Trophoblast cell (in vitro differentiated cells and primary cell): Measurements from ENCODE around the gene HDDC2.
"Not testable (repeated sequence)": the region's sequence is repeated elsewhere in the genome, so short reads cannot be mapped to it uniquely, and the experiment has no call there.

ENCODE experiments used
- DNase-seq, 2 donors: peaks; one replicate each; pipeline ENCODE4 v3.0.0-alpha.2; 2016
- H2AFZ ChIP-seq: 2 replicates; pipeline ENCODE4 v1.6.1; 2013; ENCODE audit warnings: low read length, moderate library complexity, mild to moderate bottlenecking; ENCODE audit not compliant: insufficient read depth, poor library complexity
- H2AK5ac ChIP-seq: 2 replicates; pipeline ENCODE4 v1.6.1; 2013; ENCODE audit warnings: mild to moderate bottlenecking, low read length
- H2BK120ac ChIP-seq: 2 replicates; pipeline ENCODE4 v1.6.1; 2013; ENCODE audit warnings: low read length, mild to moderate bottlenecking, moderate library complexity; ENCODE audit not compliant: insufficient read depth, poor library complexity
- H2BK12ac ChIP-seq: 2 replicates; pipeline ENCODE4 v1.6.1; 2013; ENCODE audit warnings: mild to moderate bottlenecking, low read length, moderate library complexity
- H2BK5ac ChIP-seq: 2 replicates; pipeline ENCODE4 v1.6.1; 2013; ENCODE audit warnings: low read length, low read depth, moderate library complexity, mild to moderate bottlenecking; ENCODE audit not compliant: poor library complexity
- H3K14ac ChIP-seq: 2 replicates; pipeline ENCODE4 v1.6.1; 2013; ENCODE audit warnings: mild to moderate bottlenecking, low read length
- H3K18ac ChIP-seq: 2 replicates; pipeline ENCODE4 v1.6.1; 2013; ENCODE audit warnings: mild to moderate bottlenecking, low read length
- H3K23ac ChIP-seq: 2 replicates; pipeline ENCODE4 v1.6.1; 2013; ENCODE audit warnings: low read length
- H3K27ac ChIP-seq: 2 replicates; pipeline ENCODE4 v1.5.1; 2013; ENCODE audit warnings: low read depth, mild to moderate bottlenecking, inconsistent platforms, low read length, moderate library complexity
- H3K27me3 ChIP-seq: 2 replicates; pipeline ENCODE4 v1.6.1; 2013; ENCODE audit warnings: inconsistent platforms, mild to moderate bottlenecking, low read length, moderate library complexity; ENCODE audit not compliant: insufficient read depth
- H3K36me3 ChIP-seq, 2 experiments: 1 replicate in 1 of 2; 2 replicates in 1 of 2; pipeline ENCODE4 v1.6.1; 2013; ENCODE audit warnings: low read length in 2 of 2, mild to moderate bottlenecking in 2 of 2, moderate library complexity in 1 of 2; ENCODE audit not compliant: insufficient read depth in 2 of 2, control insufficient read depth in 1 of 2
- H3K4ac ChIP-seq: 2 replicates; pipeline ENCODE4 v1.6.1; 2013; ENCODE audit warnings: low read depth, mild to moderate bottlenecking, low read length, moderate library complexity
- H3K4me1 ChIP-seq, 2 experiments: 1 replicate in 1 of 2; 2 replicates in 1 of 2; pipeline ENCODE4 v1.6.1; 2013; ENCODE audit warnings: low read length in 2 of 2, mild to moderate bottlenecking in 2 of 2, moderate library complexity in 1 of 2; ENCODE audit not compliant: insufficient read depth in 2 of 2, control insufficient read depth in 1 of 2
- H3K4me2 ChIP-seq: 2 replicates; pipeline ENCODE4 v1.6.1; 2013; ENCODE audit warnings: inconsistent platforms, mild to moderate bottlenecking, low read length, moderate library complexity
- H3K4me3 ChIP-seq: 2 replicates; pipeline ENCODE4 v1.5.1; 2013; ENCODE audit warnings: mild to moderate bottlenecking, low read depth, low read length, inconsistent platforms
- H3K79me1 ChIP-seq: one replicate; pipeline ENCODE4 v1.6.1; 2013; ENCODE audit warnings: low read length
- H3K79me2 ChIP-seq: 2 replicates; pipeline ENCODE4 v1.6.1; 2013; ENCODE audit warnings: low read length, mild to moderate bottlenecking; ENCODE audit not compliant: control insufficient read depth, insufficient read depth, poor library complexity
- H3K9ac ChIP-seq: 2 replicates; pipeline ENCODE4 v1.6.1; 2013; ENCODE audit warnings: mild to moderate bottlenecking, low read length
- H3K9me3 ChIP-seq: 2 replicates; pipeline ENCODE4 v1.6.1; 2013; ENCODE audit warnings: low read depth, mild to moderate bottlenecking, control low read depth, inconsistent platforms, low read length; ENCODE audit not compliant: insufficient read depth
- H4K12ac ChIP-seq: 2 replicates; pipeline ENCODE4 v1.6.1; 2013; ENCODE audit warnings: low read depth, mild to moderate bottlenecking, low read length, moderate library complexity
- H4K8ac ChIP-seq: 2 replicates; pipeline ENCODE4 v1.6.1; 2013; ENCODE audit warnings: low read depth, mild to moderate bottlenecking, low read length, moderate library complexity
- H4K91ac ChIP-seq: one replicate; pipeline ENCODE4 v1.6.1; 2013; ENCODE audit warnings: low read depth, mild to moderate bottlenecking, low read length, moderate library complexity
- WGBS: extraction: QIAGEN DNeasy Blood & Tissue Kit; methylation state at CpG from one replicate; pipeline ENCODE4 v1.1.7; 2013; ENCODE audit warnings: missing lambda C conversion rate; ENCODE audit not compliant: insufficient read length, insufficient coverage; ENCODE audit errors: extremely low coverage; 5-methylcytosine and 5-hydroxymethylcytosine counted together

The HDDC2 gene

GRCh38 chr6:125285353-125285752 is 16.4 kb downstream of the HDDC2 start:
- H2AK5ac ChIP-seq: no peak overlapping the region
- no peak overlapping the region for H3K14ac ChIP-seq
- no peak overlapping the region for H3K9ac ChIP-seq
- no peak overlapping the region for H3K4me3 ChIP-seq
- no peaks in the 10 kb centered on the region for H3K4me1 ChIP-seq
- no peak for DNase-seq
- H3K27me3 ChIP-seq: no peaks in the 10 kb centered on the region
- no peak overlapping the region for H4K12ac ChIP-seq
- H3K79me1 ChIP-seq: no peaks in the 10 kb centered on the region
- H4K8ac ChIP-seq: no peak overlapping the region
- H2BK5ac ChIP-seq: no peak overlapping the region
- no peak overlapping the region for H3K4me2 ChIP-seq
- WGBS: no CpG with 5 or more reads among the region's 1 CpG
- H3K27ac ChIP-seq: no peak overlapping the region
- no peak overlapping the region for H3K4ac ChIP-seq
- no peak overlapping the region for H3K23ac ChIP-seq
- H3K36me3 ChIP-seq: peaks cover 7 to 13% of the 10 kb centered on the region in 2 experiments
- H4K91ac ChIP-seq: no peak overlapping the region
- H3K18ac ChIP-seq: no peak overlapping the region
- no peaks in the 10 kb centered on the region for H3K79me2 ChIP-seq
- H2AFZ ChIP-seq: no peak overlapping the region
- H2BK120ac ChIP-seq: no peak overlapping the region
- H2BK12ac ChIP-seq: no peak overlapping the region
- H3K9me3 ChIP-seq: peaks cover 2% of the 10 kb centered on the region

GRCh38 chr6:125282470-125282869 is 19.3 kb downstream of the HDDC2 start:
- not testable (repeated sequence) for H3K9me3 ChIP-seq, H3K4me1 ChIP-seq, DNase-seq, H2AFZ ChIP-seq, H3K79me1 ChIP-seq, H3K36me3 ChIP-seq, H3K27me3 ChIP-seq, H4K12ac ChIP-seq, H2BK5ac ChIP-seq, H2BK12ac ChIP-seq, H2BK120ac ChIP-seq, H3K9ac ChIP-seq, H2AK5ac ChIP-seq, H3K27ac ChIP-seq, H3K79me2 ChIP-seq, H3K14ac ChIP-seq, H3K4me3 ChIP-seq, H3K4me2 ChIP-seq, H4K8ac ChIP-seq, H3K18ac ChIP-seq, H3K23ac ChIP-seq, H3K4ac ChIP-seq, H4K91ac ChIP-seq
- no CpG with 5 or more reads among the region's 3 CpGs for WGBS

GRCh38 chr6:125280370-125281035 is 21.3 kb downstream of the HDDC2 start:
- not testable (repeated sequence) for H3K4me3 ChIP-seq, H2AK5ac ChIP-seq, H3K9ac ChIP-seq, H3K79me1 ChIP-seq, H4K8ac ChIP-seq, H3K9me3 ChIP-seq, H3K4ac ChIP-seq, H3K4me2 ChIP-seq, H3K27ac ChIP-seq, DNase-seq, H2BK5ac ChIP-seq, H4K91ac ChIP-seq, H2BK12ac ChIP-seq, H3K23ac ChIP-seq, H3K14ac ChIP-seq, H3K27me3 ChIP-seq, H3K4me1 ChIP-seq, H4K12ac ChIP-seq, H2BK120ac ChIP-seq, H2AFZ ChIP-seq, H3K79me2 ChIP-seq
- no CpG with 5 or more reads among the region's 11 CpGs for WGBS
- H3K18ac ChIP-seq: peak overlapping the region; percentile 37
- peaks cover 10 to 11% of the 10 kb centered on the region in 2 experiments for H3K36me3 ChIP-seq

DNA sequence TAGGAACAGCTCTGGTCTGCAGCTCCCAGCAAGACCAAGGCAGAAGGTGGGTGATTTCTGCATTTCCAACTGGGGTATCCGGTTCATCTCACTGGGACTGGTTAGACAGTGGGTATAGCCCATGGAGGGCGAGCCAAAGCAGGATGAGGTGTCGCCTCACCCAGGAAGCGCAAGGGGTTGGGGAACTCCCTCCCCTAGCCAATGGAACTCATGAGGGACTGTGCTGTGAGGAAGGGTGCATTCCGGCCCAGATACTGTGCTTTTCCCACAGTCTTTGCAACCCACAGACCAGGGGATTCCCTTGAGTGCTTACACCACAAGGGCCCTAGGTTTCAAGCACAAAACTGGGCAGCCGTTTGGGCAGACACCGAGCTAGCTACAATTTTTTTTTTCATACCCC is 21.8 kb downstream of the HDDC2 start:
- H4K8ac ChIP-seq: no peak overlapping the region
- no CpG with 5 or more reads among the region's 7 CpGs for WGBS

More for the DNA sequence above, 21.8 kb downstream of the HDDC2 start:
- no peaks in the 10 kb centered on the region for H3K79me2 ChIP-seq
- no peak for DNase-seq
- H2BK5ac ChIP-seq: no peak overlapping the region
- H4K12ac ChIP-seq: no peak overlapping the region
- H2BK120ac ChIP-seq: no peak overlapping the region
- no peak overlapping the region for H3K14ac ChIP-seq
- H3K27ac ChIP-seq: no peak overlapping the region
- H3K4me3 ChIP-seq: no peak overlapping the region
- H3K27me3 ChIP-seq: no peaks in the 10 kb centered on the region
- no peak overlapping the region for H3K4ac ChIP-seq
- no peaks in the 10 kb centered on the region for H3K4me1 ChIP-seq
- no peak overlapping the region for H2AK5ac ChIP-seq
- no peak overlapping the region for H3K18ac ChIP-seq
- H2AFZ ChIP-seq: no peak overlapping the region
- peak overlapping the region; percentile 13 for H3K9ac ChIP-seq
- no peak overlapping the region for H3K23ac ChIP-seq
- H3K36me3 ChIP-seq: peaks cover 10 to 11% of the 10 kb centered on the region in 2 experiments
- no peak overlapping the region for H4K91ac ChIP-seq
- H3K9me3 ChIP-seq: no peaks in the 10 kb centered on the region
- no peak overlapping the region for H2BK12ac ChIP-seq
- no peak overlapping the region for H3K4me2 ChIP-seq
- no peaks in the 10 kb centered on the region for H3K79me1 ChIP-seq
